Smooth muscle cell of trachea (primary cell): ENCODE results near the gene SAMD5. TPM values are rescaled to one million over a fixed set of nuclear protein-coding genes. Genes with fewer than 3 reads are reported as not detected.

Source experiments
- total RNA-seq: library from RNA; depleted of rRNA; stranded (reverse); fragments of >200 nt; gene quantifications from 2 replicates; pipeline ENCODE4 v1.2.1, GENCODE V29; 2014

The SAMD5 gene
- total RNA-seq = 0.99 and 2.6 TPM in 2 replicates

GRCh38 chr6:147508042-147508865 is at the start of gene SAMD5:
Gene SAMD5, plus strand, starts transcription at chr6:147508690. Its CDS starts 239 bp downstream, at chr6:147508929.

